ENCODE data around the gene EXOC3L1.

Gene EXOC3L1

DNA sequence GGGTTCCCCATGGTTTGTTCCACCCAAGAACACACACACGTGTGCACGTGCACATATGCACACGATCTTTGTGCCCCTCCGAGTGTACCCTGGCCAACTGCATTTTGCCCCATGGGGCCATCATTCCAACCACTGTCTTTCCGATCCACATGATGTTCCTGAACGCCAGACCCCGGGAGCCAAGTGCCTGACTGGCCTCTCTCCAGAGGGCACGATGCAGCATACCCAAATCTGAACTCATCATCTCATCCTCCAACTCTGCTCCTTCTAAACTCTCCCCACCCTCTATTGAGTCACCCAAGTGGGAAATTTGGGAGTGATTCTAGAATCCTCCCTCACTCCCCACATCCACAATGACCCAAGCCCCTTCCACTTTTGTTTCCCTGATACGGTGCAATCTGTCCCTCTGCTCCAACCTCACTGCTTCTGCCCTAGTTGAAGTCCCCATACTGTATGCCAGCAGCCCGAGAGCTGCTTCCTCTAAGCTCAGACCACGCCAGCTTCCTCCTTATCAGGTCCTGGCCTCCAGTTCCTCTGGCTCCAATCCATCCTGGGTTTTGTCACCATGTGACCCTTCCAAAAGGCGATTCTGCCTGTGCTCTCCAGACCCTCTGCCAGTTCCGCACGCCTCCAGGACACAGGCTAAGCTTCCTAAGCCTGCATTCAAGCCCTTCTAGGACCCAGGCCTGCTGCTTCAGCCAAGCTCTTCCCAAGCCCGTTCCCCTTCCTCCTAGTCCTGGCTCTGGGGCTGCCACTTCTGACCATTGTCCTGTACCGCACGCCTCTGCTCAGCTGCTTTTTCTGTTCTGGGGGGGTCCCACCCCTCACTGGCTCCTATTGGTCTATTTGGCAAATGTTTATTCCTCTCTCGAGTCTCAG is 26.9 kb upstream of the EXOC3L1 start:
- no peak for DNase-seq (ENCODE audit: low read depth in 2 of 2)

DNA sequence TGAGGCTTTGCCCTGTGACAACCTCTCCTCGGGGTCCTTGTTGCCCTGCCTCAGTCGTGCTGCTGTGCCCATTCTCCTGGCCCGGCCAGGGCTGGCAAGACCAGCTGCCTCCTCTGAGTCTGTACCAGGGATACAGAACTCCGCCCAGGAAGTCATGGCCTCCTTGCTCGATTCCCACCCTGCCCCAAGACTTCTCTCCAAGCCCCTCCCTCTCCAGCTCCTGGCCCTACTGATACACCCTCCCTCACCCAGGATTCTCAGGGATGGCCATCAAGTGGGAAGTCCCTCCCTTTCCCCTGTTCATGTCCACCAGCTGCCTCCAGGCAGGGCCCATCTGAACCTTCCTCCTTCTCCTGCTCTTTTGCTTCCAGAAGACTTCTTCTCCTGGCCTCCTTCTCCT is 25.8 kb upstream of the EXOC3L1 start:
- no peak for DNase-seq (ENCODE audit: low read depth in 2 of 2)

DNA sequence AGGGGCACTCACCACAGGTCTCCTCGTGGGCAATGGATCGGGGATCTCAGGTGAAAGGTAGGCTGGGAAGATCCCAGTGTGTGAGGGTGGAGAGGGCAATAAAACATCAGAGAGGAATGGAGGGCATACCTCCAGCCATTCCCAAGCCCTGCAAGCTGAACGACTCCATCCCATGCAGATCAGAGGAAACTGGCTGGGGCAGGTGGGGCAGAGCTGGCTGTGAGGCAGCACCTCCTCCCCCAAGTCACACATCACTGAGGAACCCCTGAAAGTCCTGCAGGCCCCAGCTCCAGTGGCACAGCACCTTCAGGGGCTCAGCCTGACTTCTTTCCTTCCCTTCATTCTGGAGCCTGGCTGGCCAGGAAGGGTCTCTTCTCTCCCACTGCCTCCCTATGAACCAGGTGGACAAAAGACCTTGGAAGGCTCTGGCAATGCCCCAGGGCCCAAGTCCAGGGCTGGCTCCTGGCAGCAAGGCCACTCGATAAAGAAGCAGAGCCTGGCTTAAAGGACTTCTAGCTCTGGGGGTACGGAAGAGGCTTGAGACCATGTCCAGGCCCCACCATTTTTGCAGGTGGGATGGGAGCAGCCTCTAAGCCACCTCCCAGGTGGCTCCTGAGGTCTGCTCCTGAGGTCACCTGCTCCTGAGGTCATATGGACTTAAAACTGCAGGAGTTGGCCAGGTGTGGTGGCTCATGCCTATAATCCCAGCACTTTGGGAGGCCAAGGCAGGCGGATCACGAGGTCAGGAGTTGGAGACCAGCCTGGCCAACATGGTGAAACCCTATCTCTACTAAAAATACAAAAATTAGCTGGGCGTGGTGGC is 23.5 kb upstream of the EXOC3L1 start:
- no peak for DNase-seq (ENCODE audit: low read depth in 2 of 2)

- DNase-seq (ENCODE audit: low read depth in 2 of 2): no peak
Observed at GRCh38 chr16:67212766-67213165, 22.8 kb upstream of the EXOC3L1 start.

DNA sequence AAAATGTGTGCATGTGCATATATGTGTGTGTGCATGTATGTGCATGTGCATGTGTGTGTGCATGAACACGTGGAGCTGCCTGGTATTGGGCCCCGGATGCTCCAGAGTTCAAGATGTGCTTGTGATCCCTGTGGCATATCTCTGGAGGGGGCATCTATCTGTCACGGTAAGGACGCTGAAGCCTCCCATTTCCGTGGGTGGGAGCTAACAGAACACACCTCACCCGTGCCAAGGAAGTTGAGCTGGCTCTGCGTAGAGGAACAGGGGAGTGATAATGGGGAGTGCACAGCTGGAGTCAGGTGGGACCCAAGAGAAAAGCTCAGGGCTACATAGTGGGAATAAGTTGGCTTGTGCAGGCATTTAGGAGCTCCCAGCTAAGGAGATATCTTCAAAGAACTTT is 21.7 kb upstream of the EXOC3L1 start:
- DNase-seq (ENCODE audit: low read depth in 2 of 2): no peak

DNA sequence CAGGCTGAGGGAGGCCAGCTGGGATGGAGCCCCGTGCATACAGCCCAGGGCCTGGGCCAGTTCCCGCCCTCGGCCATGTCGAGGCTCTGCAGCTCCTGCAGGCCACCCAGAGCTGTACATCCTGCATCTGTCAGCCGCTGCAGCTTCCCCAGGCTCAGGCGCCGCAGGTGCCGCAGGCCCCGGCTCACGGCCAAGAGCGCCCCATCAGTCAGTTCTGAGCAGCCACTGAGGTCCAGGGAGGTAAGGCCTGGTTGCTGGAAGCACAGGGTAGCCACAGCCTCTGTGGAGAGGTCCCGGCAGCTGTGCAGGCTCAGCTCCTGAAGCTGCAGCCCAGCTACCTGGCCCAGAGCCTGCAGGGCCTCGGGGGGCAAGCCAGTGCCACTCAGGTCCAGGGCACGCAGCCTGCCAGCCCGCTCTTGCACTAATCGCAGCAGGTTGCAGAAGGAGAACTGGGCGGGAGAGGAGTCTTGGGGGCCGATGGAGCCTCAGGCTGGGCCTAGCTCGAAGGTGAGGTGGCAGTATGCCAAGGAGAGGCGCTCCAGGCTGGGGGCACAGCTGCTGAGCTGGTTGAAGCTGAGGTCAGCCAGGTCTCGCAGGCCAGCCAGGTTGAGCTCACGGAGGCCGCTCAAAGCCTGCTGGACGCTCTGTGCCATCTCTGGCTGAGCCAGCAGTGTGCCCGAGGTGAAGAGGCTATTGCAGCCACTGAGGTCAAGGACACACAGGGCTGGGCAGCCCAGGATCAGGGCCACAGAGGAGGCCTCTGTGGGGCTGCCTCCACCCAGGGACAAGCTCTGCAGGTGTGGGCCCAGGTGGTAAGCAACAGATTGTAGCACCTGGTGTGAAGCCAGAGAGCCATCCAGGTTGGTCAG is 20.4 kb upstream of the EXOC3L1 start:
- no peak for DNase-seq (ENCODE audit: low read depth in 2 of 2)

- no peak for DNase-seq (ENCODE audit: low read depth in 2 of 2)
Observed at GRCh38 chr16:67209565-67209964, 19.6 kb upstream of the EXOC3L1 start.

GRCh38 chr16:67208154-67208896 is 18.4 kb upstream of the EXOC3L1 start:
- no peak for DNase-seq (ENCODE audit: low read depth in 2 of 2)

GRCh38 chr16:67207249-67208091 is 17.5 kb upstream of the EXOC3L1 start:
- no peak for DNase-seq (ENCODE audit: low read depth in 2 of 2)

- DNase-seq (ENCODE audit: low read depth in 2 of 2): no peak
Observed at GRCh38 chr16:67206838-67207248, 16.9 kb upstream of the EXOC3L1 start.

- no peak for DNase-seq (ENCODE audit: low read depth in 2 of 2)
Observed at GRCh38 chr16:67206129-67206837, 16.3 kb upstream of the EXOC3L1 start.

DNA sequence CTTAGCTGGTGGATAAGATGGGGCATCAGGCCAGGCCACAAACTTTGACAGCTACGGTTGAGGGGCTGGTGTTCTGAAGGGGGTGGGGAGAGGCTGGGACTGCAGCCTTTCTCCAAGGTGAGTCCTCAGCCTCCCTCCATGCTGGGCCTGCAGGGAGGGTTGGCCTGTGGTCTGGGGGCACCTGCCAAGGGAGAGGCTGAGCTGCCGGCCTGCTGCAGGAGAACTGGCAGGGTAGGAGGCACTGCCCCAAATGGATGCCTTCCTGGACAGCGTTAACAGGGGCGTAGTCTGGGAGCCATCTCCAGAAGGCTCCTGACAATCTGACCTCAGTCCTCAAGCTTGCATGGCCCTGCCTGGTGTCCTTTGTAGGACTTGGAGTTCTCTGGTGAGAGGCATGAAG is 14.1 kb upstream of the EXOC3L1 start:
- DNase-seq (ENCODE audit: low read depth in 2 of 2): no peak

- DNase-seq (ENCODE audit: low read depth in 2 of 2): no peak
Observed at GRCh38 chr16:67202956-67203493, 13.1 kb upstream of the EXOC3L1 start.

DNA sequence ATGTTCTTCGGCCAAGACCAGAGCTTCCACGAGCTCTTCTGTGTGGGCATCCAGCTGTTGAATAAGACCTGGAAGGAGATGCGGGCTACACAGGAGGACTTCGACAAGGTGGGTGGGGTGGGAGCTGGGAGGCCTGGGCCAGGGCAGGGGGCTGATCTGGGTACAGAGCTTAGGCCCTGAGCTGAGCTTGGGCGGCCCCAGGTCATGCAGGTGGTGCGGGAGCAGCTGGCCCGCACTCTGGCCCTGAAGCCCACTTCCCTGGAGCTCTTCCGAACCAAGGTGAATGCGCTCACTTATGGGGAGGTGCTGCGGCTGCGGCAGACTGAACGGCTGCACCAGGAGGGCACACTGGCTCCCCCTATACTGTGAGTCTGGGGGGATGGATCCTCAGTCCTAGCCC is 12.5 kb upstream of the EXOC3L1 start:
- DNase-seq (ENCODE audit: low read depth in 2 of 2): no peak

DNA sequence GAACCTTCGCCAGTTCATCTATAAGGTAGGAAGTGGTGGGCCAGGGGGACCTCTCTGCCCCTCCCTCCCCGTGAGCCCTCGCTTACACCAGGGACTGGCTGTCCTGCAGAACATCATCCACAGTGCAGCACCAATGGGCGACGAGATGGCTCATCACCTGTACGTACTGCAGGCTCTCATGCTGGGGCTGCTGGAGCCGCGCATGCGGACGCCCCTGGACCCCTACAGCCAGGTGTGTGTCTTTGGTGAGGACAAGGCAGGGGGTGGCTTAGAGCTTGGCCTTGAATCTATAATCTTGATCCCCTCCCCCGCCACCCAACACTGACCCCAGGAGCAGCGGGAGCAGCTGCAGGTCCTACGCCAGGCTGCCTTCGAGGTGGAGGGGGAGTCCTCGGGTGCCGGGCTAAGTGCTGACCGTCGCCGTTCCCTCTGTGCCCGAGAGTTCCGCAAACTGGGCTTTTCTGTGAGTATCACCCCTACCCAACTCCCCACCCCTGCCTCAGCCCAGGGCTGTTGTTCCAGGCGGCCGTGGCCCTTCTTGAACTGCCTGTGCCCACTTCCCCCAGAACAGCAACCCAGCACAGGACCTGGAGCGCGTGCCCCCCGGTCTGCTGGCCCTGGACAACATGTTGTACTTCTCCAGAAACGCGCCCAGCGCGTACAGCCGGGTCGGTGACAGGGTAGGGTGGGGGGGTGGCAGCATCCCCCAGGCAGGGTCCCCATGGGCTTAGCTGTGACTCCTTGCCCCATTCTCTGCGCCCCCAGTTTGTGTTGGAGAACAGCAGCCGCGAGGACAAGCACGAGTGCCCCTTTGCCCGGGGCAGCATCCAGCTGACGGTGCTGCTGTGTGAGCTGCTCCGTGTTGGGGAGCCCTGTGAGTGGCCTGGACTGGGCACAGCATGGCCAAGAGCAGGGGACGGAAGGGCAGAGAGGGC is 11.7 kb upstream of the EXOC3L1 start:
- DNase-seq (ENCODE audit: low read depth in 2 of 2): no peak

DNA sequence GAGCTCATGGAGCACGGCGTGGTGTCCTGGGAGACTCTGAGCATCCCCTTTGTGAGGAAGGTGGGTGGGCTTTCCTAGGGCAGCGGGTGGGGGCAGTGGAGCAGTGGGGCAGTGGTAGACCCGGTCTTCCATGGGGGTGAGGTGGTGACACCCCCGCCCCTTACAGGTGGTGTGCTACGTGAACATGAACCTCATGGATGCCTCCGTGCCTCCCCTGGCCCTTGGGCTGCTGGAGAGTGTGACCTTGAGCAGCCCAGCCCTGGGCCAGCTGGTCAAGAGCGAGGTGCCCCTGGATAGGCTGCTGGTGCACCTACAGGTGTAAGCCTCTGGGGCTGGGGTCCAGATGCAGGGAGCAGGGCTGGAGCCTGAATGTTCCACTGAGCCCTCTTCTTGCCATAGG is 10.6 kb upstream of the EXOC3L1 start:
- no peak for DNase-seq (ENCODE audit: low read depth in 2 of 2)

GRCh38 chr16:67199808-67200198 is 9.9 kb upstream of the EXOC3L1 start:
- DNase-seq (ENCODE audit: low read depth in 2 of 2): no peak
